K562 (cell line): ENCODE data around the gene SEC22C. TPM values are rescaled to one million over a fixed set of nuclear protein-coding genes. Genes with fewer than 3 reads are reported as not detected.

Experiments
- E2F1 ChIP-seq: sonication (generic); formaldehyde crosslinking; IDR thresholded peaks from 2 replicates; pipeline ENCODE4 v1.8.1; 2023; ENCODE audit warnings: mild to moderate bottlenecking, missing genetic modification reagents, moderate library complexity
- FOXA1 ChIP-seq: fragments of 450-650 bp; IDR thresholded peaks from 2 replicates; pipeline ENCODE4 v1.6.1; 2016; ENCODE audit warnings: mild to moderate bottlenecking, borderline replicate concordance
- KAT8 ChIP-seq: fragments of 450-650 bp; IDR thresholded peaks from 2 replicates; pipeline ENCODE4 v1.6.1; 2016; ENCODE audit warnings: low read depth, mild to moderate bottlenecking
- KLF13 ChIP-seq: fragments of 450-650 bp; IDR thresholded peaks from 2 replicates; pipeline ENCODE4 v1.6.1; 2016; ENCODE audit warnings: missing genetic modification characterization, low read depth, mild to moderate bottlenecking, missing compliant biosample characterization, moderate library complexity, borderline replicate concordance
- NBN ChIP-seq: fragments of 450-650 bp; IDR thresholded peaks from 2 replicates; pipeline ENCODE4 v1.6.1; 2016; ENCODE audit warnings: low read depth, mild to moderate bottlenecking
- POLR2AphosphoS2 ChIP-seq: IDR thresholded peaks from 2 replicates; pipeline ENCODE4 v1.6.1; 2012; ENCODE audit warnings: low read length, improper control_type of control experiment
- POLR3A ChIP-seq: IDR thresholded peaks from 2 replicates; pipeline ENCODE4 v1.6.1; 2011; ENCODE audit warnings: borderline replicate concordance, mild to moderate bottlenecking, moderate library complexity; ENCODE audit not compliant: insufficient read length, insufficient read depth; ENCODE audit errors: extremely low read depth
- RBM14 ChIP-seq: fragments of 200-400 bp; formaldehyde crosslinking; IDR thresholded peaks from 2 replicates; pipeline ENCODE4 v1.6.1; 2018; ENCODE audit warnings: low read depth, mild to moderate bottlenecking, low read length, moderate library complexity, borderline replicate concordance; ENCODE audit not compliant: insufficient read depth
- STAT6 ChIP-seq: sonication (generic); formaldehyde crosslinking; IDR thresholded peaks from 2 replicates; pipeline ENCODE4 v1.8.1; 2023; ENCODE audit warnings: mild to moderate bottlenecking, missing genetic modification reagents
- TCF7 ChIP-seq: sonication (generic); IDR thresholded peaks from 2 replicates; pipeline ENCODE4 v1.6.1; 2016; ENCODE audit warnings: antibody characterized with exemption, borderline replicate concordance
- THAP7 ChIP-seq: fragments of 250-450 bp; sonication (Bioruptor Pico); IDR thresholded peaks from 2 replicates; pipeline ENCODE4 v1.5.0; 2021
- XRCC3 ChIP-seq: fragments of 450-650 bp; IDR thresholded peaks from 2 replicates; pipeline ENCODE4 v1.6.1; 2017; ENCODE audit warnings: mild to moderate bottlenecking, moderate library complexity
- ZBTB8A ChIP-seq: fragments of 450-650 bp; IDR thresholded peaks from 2 replicates; pipeline ENCODE4 v1.6.1; 2018; ENCODE audit warnings: mild to moderate bottlenecking, moderate library complexity; ENCODE audit not compliant: partially characterized antibody
- ZFP91 ChIP-seq: sonication (generic); formaldehyde crosslinking; IDR thresholded peaks from 2 replicates; pipeline ENCODE4 v1.8.0; 2022; ENCODE audit warnings: mild to moderate bottlenecking, missing genetic modification reagents
- ZNF75A ChIP-seq: fragments of 450-650 bp; formaldehyde crosslinking; IDR thresholded peaks from 2 replicates; pipeline ENCODE4 v1.4.0; 2020; ENCODE audit warnings: mild to moderate bottlenecking
- polyA plus RNA-seq, 8 experiments: library from polyadenylated mRNA; depleted of rRNA in 4 of 8; stranded (reverse) in 5 of 8; unstranded in 3 of 8; fragments of >200 nt; fragmentation: Nextera tagmentation in 2 of 8; fragmentation: Illumina TruSeq in 1 of 8; extraction: Ambion mirVana in 2 of 8; extraction: Trizol in 1 of 8; gene quantifications; 2 replicates each; pipeline versions ENCODE4 v1.2.1 to v1.2.3, GENCODE V29; 2011 to 2014; ENCODE audit warnings: inconsistent platforms in 1 of 8, missing spikeins in 1 of 8
- total RNA-seq, 7 experiments: library from RNA; depleted of rRNA in 6 of 7; stranded (reverse); fragments of >200 nt in 6 of 7; fragmentation: Illumina TruSeq in 2 of 7; extraction: Trizol in 2 of 7; gene quantifications; 2 replicates each; pipeline versions ENCODE4 v1.2.1 to v1.2.3, GENCODE V29; 2011 to 2021; ENCODE audit warnings: low replicate concordance in 1 of 7
- TF ChIP-seq, protein P1 (sequence below): fragments of 450-650 bp; IDR thresholded peaks from one replicate; pipeline ENCODE4 v1.6.1; 2018; ENCODE audit warnings: mild to moderate bottlenecking, moderate library complexity; ENCODE audit not compliant: partially characterized antibody
- TF ChIP-seq, protein P2 (sequence below): fragments of 450-650 bp; IDR thresholded peaks from 2 replicates; pipeline ENCODE4 v1.6.1; 2016; ENCODE audit warnings: mild to moderate bottlenecking

The SEC22C gene
- total and polyA plus RNA-seq, 9 of the 15 experiments (the other 6 are each of a cell fraction or from before 2014, with no cell fraction given): 35.6 to 68.4 (median 50.7) TPM

DNA sequence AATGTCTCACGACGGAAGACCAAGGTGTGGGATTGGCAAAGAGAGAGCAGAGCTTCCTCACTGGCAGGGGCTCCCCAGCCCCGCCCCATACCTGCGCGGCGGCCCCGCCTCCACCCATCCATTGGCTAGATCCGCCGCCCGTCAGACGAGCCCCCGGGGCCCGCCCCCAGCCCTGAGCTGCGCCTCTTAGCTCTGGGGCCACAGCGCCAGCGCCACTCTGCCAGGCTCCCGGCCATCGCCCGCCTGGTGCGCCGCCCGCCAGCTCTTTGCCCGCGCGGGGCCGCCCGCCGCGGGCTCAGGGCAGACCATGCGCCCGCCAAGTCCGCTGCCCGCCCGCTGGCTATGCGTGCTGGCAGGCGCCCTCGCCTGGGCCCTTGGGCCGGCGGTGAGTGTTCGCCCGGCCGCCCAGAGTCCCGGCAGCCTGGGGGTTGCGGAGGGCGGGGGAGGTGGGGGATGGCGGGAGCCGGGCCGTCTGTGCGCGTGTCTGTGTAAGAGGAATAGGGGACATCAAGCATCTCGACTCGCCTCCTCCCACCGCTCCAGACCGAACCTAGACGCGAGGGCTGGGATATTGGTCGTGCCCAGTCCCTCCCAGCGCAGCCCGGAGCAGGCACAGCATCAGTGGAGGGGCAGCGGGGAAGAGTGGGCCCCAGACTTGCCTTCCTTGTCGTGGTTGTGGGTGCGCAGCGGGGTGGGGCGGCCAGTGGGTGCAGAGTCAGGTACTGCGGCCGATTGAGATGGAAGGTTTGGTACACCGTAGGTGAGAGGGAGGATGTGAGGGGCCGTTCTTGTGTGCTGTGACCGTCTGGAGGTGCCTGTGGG is 79.1 kb downstream of the SEC22C start, which contains the start of gene VIPR1 (continued):
- TF ChIP-seq, protein P1, sequence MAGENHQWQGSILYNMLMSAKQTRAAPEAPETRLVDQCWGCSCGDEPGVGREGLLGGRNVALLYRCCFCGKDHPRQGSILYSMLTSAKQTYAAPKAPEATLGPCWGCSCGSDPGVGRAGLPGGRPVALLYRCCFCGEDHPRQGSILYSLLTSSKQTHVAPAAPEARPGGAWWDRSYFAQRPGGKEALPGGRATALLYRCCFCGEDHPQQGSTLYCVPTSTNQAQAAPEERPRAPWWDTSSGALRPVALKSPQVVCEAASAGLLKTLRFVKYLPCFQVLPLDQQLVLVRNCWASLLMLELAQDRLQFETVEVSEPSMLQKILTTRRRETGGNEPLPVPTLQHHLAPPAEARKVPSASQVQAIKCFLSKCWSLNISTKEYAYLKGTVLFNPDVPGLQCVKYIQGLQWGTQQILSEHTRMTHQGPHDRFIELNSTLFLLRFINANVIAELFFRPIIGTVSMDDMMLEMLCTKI: no peak
- TF ChIP-seq E2F1 (CRISPR knock-in tag) (no peak), KAT8 (no peak), NBN (no peak), THAP7 (no peak), ZBTB8A (no peak), RBM14 (no peak), POLR3A (no peak), TCF7 (no peak), XRCC3 (no peak), FOXA1 (no peak), ZNF75A (no peak), STAT6 (CRISPR knock-in tag) (no peak), ZFP91 (CRISPR knock-in tag) (no peak), POLR2AphosphoS2 (no peak), KLF13 (tag) (no peak)
- TF ChIP-seq, protein P2, sequence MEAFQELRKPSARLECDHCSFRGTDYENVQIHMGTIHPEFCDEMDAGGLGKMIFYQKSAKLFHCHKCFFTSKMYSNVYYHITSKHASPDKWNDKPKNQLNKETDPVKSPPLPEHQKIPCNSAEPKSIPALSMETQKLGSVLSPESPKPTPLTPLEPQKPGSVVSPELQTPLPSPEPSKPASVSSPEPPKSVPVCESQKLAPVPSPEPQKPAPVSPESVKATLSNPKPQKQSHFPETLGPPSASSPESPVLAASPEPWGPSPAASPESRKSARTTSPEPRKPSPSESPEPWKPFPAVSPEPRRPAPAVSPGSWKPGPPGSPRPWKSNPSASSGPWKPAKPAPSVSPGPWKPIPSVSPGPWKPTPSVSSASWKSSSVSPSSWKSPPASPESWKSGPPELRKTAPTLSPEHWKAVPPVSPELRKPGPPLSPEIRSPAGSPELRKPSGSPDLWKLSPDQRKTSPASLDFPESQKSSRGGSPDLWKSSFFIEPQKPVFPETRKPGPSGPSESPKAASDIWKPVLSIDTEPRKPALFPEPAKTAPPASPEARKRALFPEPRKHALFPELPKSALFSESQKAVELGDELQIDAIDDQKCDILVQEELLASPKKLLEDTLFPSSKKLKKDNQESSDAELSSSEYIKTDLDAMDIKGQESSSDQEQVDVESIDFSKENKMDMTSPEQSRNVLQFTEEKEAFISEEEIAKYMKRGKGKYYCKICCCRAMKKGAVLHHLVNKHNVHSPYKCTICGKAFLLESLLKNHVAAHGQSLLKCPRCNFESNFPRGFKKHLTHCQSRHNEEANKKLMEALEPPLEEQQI: no peak
